Uterus (tissue), 2 donors: Measurements from ENCODE around the gene TBC1D16.

ENCODE experiments used
- POLR2A ChIP-seq, 2 donors: fragments of 450-650 bp; IDR thresholded peaks; one replicate each; pipeline ENCODE4 v1.6.1; 2016; ENCODE audit warnings: antibody characterized with exemption in 2 of 2, mild to moderate bottlenecking in 1 of 2, moderate library complexity in 1 of 2
- TF ChIP-seq, protein P1 (sequence below), 4 experiments: fragments of 200-600 bp in 2 of 4; fragments of 450-650 bp in 2 of 4; sonication (generic) in 2 of 4; IDR thresholded peaks; one replicate each; pipeline ENCODE4 v1.5.1; 2016 to 2019; ENCODE audit warnings: antibody characterized with exemption in 4 of 4, mild to moderate bottlenecking in 2 of 4, moderate library complexity in 1 of 4

DNA sequence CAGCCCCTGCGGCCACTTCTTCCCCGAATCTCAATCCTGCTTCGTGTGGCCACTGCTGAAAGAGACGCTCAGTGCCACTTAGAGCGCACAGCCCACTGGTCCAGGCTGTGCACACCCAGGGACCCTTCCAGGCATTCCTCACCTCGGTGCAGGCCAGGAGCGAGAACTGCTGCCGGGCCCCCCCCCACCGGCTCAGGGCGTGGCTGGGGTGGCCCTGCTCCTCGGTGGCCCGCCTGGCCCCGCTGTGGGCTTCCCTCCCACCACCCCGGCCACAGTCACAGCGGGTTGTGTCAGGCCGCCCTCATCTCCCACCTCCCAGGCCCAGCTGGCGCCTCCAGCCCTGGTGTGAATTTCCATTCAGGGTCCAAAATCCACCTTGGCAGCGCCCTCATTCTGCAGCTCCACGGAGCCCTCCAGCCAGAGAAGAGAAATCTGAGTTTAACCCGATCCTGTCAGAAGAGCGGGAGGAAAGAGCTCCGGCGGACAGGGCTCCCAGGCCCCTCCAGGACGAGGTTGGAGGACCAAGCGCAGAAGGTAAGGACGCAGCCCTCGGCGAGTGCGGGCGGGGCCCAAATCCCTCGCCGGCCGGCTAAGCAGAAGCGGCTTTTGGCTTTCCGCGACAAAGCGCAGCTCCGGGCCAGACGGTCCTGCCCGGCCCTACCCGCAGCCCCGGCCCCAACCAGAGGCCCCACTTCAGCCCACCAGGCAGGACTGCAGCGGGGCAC is 12.0 kb downstream of the TBC1D16 start:
- TF ChIP-seq, protein P1, sequence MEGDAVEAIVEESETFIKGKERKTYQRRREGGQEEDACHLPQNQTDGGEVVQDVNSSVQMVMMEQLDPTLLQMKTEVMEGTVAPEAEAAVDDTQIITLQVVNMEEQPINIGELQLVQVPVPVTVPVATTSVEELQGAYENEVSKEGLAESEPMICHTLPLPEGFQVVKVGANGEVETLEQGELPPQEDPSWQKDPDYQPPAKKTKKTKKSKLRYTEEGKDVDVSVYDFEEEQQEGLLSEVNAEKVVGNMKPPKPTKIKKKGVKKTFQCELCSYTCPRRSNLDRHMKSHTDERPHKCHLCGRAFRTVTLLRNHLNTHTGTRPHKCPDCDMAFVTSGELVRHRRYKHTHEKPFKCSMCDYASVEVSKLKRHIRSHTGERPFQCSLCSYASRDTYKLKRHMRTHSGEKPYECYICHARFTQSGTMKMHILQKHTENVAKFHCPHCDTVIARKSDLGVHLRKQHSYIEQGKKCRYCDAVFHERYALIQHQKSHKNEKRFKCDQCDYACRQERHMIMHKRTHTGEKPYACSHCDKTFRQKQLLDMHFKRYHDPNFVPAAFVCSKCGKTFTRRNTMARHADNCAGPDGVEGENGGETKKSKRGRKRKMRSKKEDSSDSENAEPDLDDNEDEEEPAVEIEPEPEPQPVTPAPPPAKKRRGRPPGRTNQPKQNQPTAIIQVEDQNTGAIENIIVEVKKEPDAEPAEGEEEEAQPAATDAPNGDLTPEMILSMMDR (IDR thresholded peaks at IDR 0.05) = no peak
- no peak for TF ChIP-seq POLR2A (IDR thresholded peaks at IDR 0.05)
